Measurements from ENCODE around the gene LGALSL. TPM values are rescaled to one million over a fixed set of nuclear protein-coding genes. Genes with fewer than 3 reads are reported as not detected.

LGALSL gene
- total RNA-seq, 1 experiment from 2014 or later, result 23.8 TPM

DNA sequence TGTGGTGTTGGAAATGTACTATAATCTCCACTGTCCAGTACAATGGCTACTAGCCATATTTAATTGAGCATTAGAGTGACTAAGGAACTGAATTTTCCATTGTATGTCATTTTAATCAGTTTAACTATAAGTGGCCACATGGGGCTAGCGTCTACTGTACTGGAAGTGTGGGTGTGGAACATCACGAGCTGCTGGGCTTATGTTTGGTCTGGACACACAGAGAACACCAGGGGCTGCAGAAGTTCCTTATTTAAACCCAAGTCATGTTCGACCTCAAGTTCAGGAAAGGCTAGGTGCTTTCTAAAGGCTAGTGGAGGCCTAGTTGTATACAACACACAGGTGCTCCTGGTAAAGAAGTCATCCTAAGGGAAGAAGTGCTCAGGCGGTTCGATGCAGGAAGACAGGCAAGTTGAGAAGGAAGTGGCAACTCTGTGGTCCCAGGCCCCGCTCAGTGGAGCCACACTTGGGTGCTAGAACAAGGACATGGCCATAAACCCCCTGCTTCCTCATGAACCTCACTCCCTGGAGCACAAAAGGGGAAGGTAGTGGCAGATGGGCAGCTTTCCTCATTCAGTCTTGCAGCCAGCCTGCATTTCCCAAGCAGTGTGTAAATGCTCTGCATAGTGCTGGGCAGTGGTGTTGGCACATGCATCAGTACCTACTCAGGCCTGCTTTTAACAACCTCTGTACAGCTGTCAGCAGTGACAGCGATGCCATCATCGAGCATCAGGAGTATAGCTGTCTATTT, 13.3 kb downstream of the LGALSL start:
- no peak overlapping the region for H3K14ac ChIP-seq (ENCODE audit: insufficient read depth, low read length)
- H2BK12ac ChIP-seq (ENCODE audit: insufficient read length, low read depth, low read length), result no peak overlapping the region
- no peak overlapping the region for H3K27ac Mint-ChIP-seq
- no peaks in the 10 kb centered on the region for H4K20me1 ChIP-seq (ENCODE audit: control insufficient read depth, insufficient read depth, insufficient read length)
- H2AFZ ChIP-seq (ENCODE audit: low read length), result no peak overlapping the region
- no peak overlapping the region for H3K56ac ChIP-seq (ENCODE audit: insufficient read length, low read depth, low read length)
- no peak for DNase-seq
- no peak overlapping the region for H3K23ac ChIP-seq (ENCODE audit: insufficient read length, low read depth, low read length)
- no peaks in the 10 kb centered on the region for H3K79me1 ChIP-seq (ENCODE audit: insufficient read depth, low read depth, low read length, poor library complexity, severe bottlenecking)
- no peak overlapping the region for H4K5ac ChIP-seq (ENCODE audit: insufficient read length, low read depth, low read length)
- H2BK15ac ChIP-seq (ENCODE audit: low read depth, low read length), result no peak overlapping the region
- 0 out of 2 replicates have a peak, but pooled peaks cover 2% of the 10 kb centered on the region for H3K4me1 ChIP-seq (ENCODE audit: insufficient read depth, low read length)
- H3K4me2 ChIP-seq (ENCODE audit: insufficient read depth, insufficient read length, low read length), result no peak overlapping the region
- H3K27ac ChIP-seq (ENCODE audit: insufficient read length, low read depth, low read length), result no peak overlapping the region
- TF ChIP-seq CTCF (conservative IDR thresholded peaks at IDR 0.05), result no peak
- H3K27me3 Mint-ChIP-seq (ENCODE audit: low read depth), result no peaks in the 10 kb centered on the region
- no peak overlapping the region for H3K9ac ChIP-seq (ENCODE audit: extremely low read depth, insufficient read length, low read length)
- WGBS (ENCODE audit: extremely low coverage, insufficient read length, low lambda C conversion rate), result no CpG with 5 or more reads among the region's 8 CpGs
- no peaks in the 10 kb centered on the region for H3K36me3 Mint-ChIP-seq (ENCODE audit: insufficient read depth in 1 of 3, low read depth in 3 of 3)
- H3K4me3 Mint-ChIP-seq, result no peak overlapping the region
- H4K8ac ChIP-seq (replicated peaks; ENCODE audit: insufficient read length, low read depth, low read length), result no peak overlapping the region
- no peaks in the 10 kb centered on the region for H3K27me3 ChIP-seq (ENCODE audit: insufficient read depth, low read length)
- no peak overlapping the region for H2BK20ac ChIP-seq (ENCODE audit: low read depth, low read length, poor library complexity, severe bottlenecking)
- no peak overlapping the region for H2BK5ac ChIP-seq (ENCODE audit: insufficient read length, low read length)
- H3K4ac ChIP-seq (ENCODE audit: low read depth, low read length), result no peak overlapping the region
- H3K18ac ChIP-seq (ENCODE audit: insufficient read length, low read depth, low read length), result no peak overlapping the region
- no peak overlapping the region for H3T11ph ChIP-seq (ENCODE audit: low read length)
- no peak overlapping the region for H2BK120ac ChIP-seq (ENCODE audit: low read depth, low read length, poor library complexity, severe bottlenecking)
- no peaks in the 10 kb centered on the region for H3K23me2 ChIP-seq (ENCODE audit: insufficient read length, low read depth, low read length, poor library complexity, severe bottlenecking)
- no peaks in the 10 kb centered on the region for H3K9me3 Mint-ChIP-seq
- no peaks in the 10 kb centered on the region for H3K9me3 ChIP-seq (ENCODE audit: control insufficient read depth, low read depth, low read length)
- no peak overlapping the region for H4K91ac ChIP-seq (ENCODE audit: insufficient read length, low read depth, low read length)
- H3K4me1 Mint-ChIP-seq, result peaks cover 17 to 27% of the 10 kb centered on the region in 2 experiments
- no peak overlapping the region for H2AK5ac ChIP-seq (ENCODE audit: insufficient read length, low read length)
- H3K79me2 ChIP-seq (ENCODE audit: insufficient read depth, low read length), result no peaks in the 10 kb centered on the region

Measured in H9 (cell line).